H1 (cell line): Measurements from ENCODE around the gene DYSF. TPM values are rescaled to one million over a fixed set of nuclear protein-coding genes. Genes with fewer than 3 reads are reported as not detected.

Experiments
- CTCF ChIA-PET: fragments of 300-600 bp; sonication (Branson Sonifier 250); formaldehyde crosslinking; loops from one replicate; lab custom pipeline; 2021; ENCODE audit not compliant: partially characterized antibody; lab: Charles Lee
- POLR2A ChIA-PET: fragments of 300-600 bp; sonication (Branson Sonifier 250); formaldehyde crosslinking; loops from one replicate; lab custom pipeline; 2021; ENCODE audit warnings: inconsistent platforms; ENCODE audit not compliant: partially characterized antibody; lab: Charles Lee
- DNase-seq, 2 experiments: peaks; one replicate each; pipeline versions ENCODE4 v3.0.0 to v3.0.0-alpha.2; 2010 to 2022; ENCODE audit warnings: low spot score in 2 of 2, low read depth in 1 of 2, mixed read lengths in 1 of 2
- FAIRE-seq: peaks from 2 replicates; lab custom pipeline; 2011; peaks lifted over from hg19 to GRCh38; lab: Jason Lieb, UNC
- H2AFZ ChIP-seq: 2 replicates; pipeline ENCODE4 v1.8.1; 2012; ENCODE audit warnings: low read length, inconsistent platforms
- H2AK5ac ChIP-seq: 2 replicates; pipeline ENCODE4 v1.6.1; 2013; ENCODE audit warnings: low read depth, low read length
- H2BK120ac ChIP-seq: replicated peaks from 2 replicates; pipeline ENCODE3; 2013; ENCODE audit warnings: low read depth, low read length, inconsistent platforms
- H2BK12ac ChIP-seq: 2 replicates; pipeline ENCODE4 v1.6.1; 2013; ENCODE audit warnings: low read depth, low read length
- H2BK15ac ChIP-seq: 2 replicates; pipeline ENCODE4 v1.6.1; 2013; ENCODE audit warnings: low read length
- H2BK20ac ChIP-seq: 2 replicates; pipeline ENCODE4 v1.6.1; 2013; ENCODE audit warnings: low read length
- H2BK5ac ChIP-seq: 2 replicates; pipeline ENCODE4 v1.6.1; 2013; ENCODE audit warnings: low read depth, low read length
- H3K14ac ChIP-seq: 2 replicates; pipeline ENCODE4 v1.6.1; 2013; ENCODE audit warnings: inconsistent platforms; ENCODE audit not compliant: insufficient read length
- H3K18ac ChIP-seq: 2 replicates; pipeline ENCODE4 v1.6.1; 2013; ENCODE audit warnings: low read length; ENCODE audit errors: extremely low read depth
- H3K23ac ChIP-seq: 2 replicates; pipeline ENCODE4 v1.6.1; 2013; ENCODE audit warnings: inconsistent platforms; ENCODE audit not compliant: insufficient read length
- H3K23me2 ChIP-seq: 2 replicates; pipeline ENCODE4 v1.6.1; 2013; ENCODE audit warnings: low read depth, low read length
- H3K27ac ChIP-seq: 2 replicates; pipeline ENCODE4 v1.6.1; 2011; ENCODE audit warnings: low read depth, low read length, inconsistent platforms
- H3K27me3 ChIP-seq, 4 experiments: replicated peaks in 1 of 4; 1 replicate in 1 of 4; 2 replicates in 3 of 4; pipeline versions ENCODE4 v1.6.1 to v1.8.1; 2011 to 2013; ENCODE audit warnings: low read length in 3 of 4, mild to moderate bottlenecking in 3 of 4, inconsistent platforms in 2 of 4, mixed read lengths in 2 of 4, moderate library complexity in 1 of 4; ENCODE audit not compliant: control insufficient read depth in 3 of 4, insufficient read depth in 3 of 4; ENCODE audit errors: extremely low read depth in 1 of 4
- H3K36me3 ChIP-seq, 4 experiments: 2 replicates each; pipeline versions ENCODE4 v1.6.1 to v1.8.1; 2011 to 2013; ENCODE audit warnings: mild to moderate bottlenecking in 4 of 4, low read length in 3 of 4, moderate library complexity in 2 of 4, control low read depth in 1 of 4, inconsistent platforms in 1 of 4; ENCODE audit not compliant: insufficient read depth in 4 of 4, control insufficient read depth in 2 of 4
- H3K4ac ChIP-seq: replicated peaks from 2 replicates; pipeline ENCODE3; 2013; ENCODE audit warnings: low read length, low read depth, mixed read lengths, inconsistent platforms; ENCODE audit not compliant: insufficient read length
- H3K4me1 ChIP-seq, 4 experiments: replicated peaks in 1 of 4; 1 replicate in 1 of 4; 2 replicates in 3 of 4; pipeline versions ENCODE4 v1.6.1 to v1.8.1; 2011 to 2013; ENCODE audit warnings: low read length in 3 of 4, inconsistent platforms in 2 of 4, mixed read lengths in 1 of 4; ENCODE audit not compliant: insufficient read depth in 4 of 4, control insufficient read depth in 3 of 4
- H3K4me2 ChIP-seq, 2 experiments: 2 replicates each; pipeline versions ENCODE4 v1.6.1 to v1.8.1; 2011 to 2013; ENCODE audit warnings: low read depth in 2 of 2, low read length in 2 of 2, control low read depth in 1 of 2, inconsistent platforms in 1 of 2, mild to moderate bottlenecking in 1 of 2; ENCODE audit not compliant: insufficient read depth in 1 of 2
- H3K4me3 ChIP-seq, 4 experiments: fragments of 200-600, 300-600 bp in 1 of 4; sonication (generic), shearing (Covaris generic), sonication (Bioruptor Twin) in 1 of 4; 2 replicates each; pipeline versions ENCODE4 v1.5.1 to v1.8.1; 2011 to 2016; ENCODE audit warnings: low read length in 4 of 4, low read depth in 3 of 4, control low read depth in 2 of 4, inconsistent platforms in 2 of 4, mild to moderate bottlenecking in 2 of 4, mixed read lengths in 1 of 4, moderate library complexity in 1 of 4; ENCODE audit not compliant: insufficient read depth in 2 of 4; ENCODE audit errors: extremely low read depth in 1 of 4
- H3K56ac ChIP-seq: replicated peaks from 2 replicates; pipeline ENCODE3; 2013; ENCODE audit warnings: low read depth, mild to moderate bottlenecking, mixed read lengths, low read length, inconsistent platforms; ENCODE audit not compliant: insufficient read length
- H3K79me1 ChIP-seq: 2 replicates; pipeline ENCODE4 v1.6.1; 2013; ENCODE audit warnings: low read depth, low read length, control low read depth
- H3K79me2 ChIP-seq, 2 experiments: 2 replicates each; pipeline versions ENCODE4 v1.6.1 to v1.8.1; 2012 to 2013; ENCODE audit warnings: low read length in 2 of 2, mild to moderate bottlenecking in 2 of 2, inconsistent platforms in 1 of 2; ENCODE audit not compliant: insufficient read depth in 2 of 2, control insufficient read depth in 1 of 2
- H3K9ac ChIP-seq, 4 experiments: replicated peaks in 1 of 4; 1 replicate in 1 of 4; 2 replicates in 3 of 4; pipeline versions ENCODE4 v1.6.1 to v1.8.1; 2011 to 2013; ENCODE audit warnings: low read depth in 3 of 4, low read length in 3 of 4, control low read depth in 2 of 4, mild to moderate bottlenecking in 2 of 4, moderate library complexity in 2 of 4, inconsistent platforms in 1 of 4; ENCODE audit errors: extremely low read depth in 1 of 4
- H3K9me3 ChIP-seq, 2 experiments: 2 replicates each; pipeline versions ENCODE4 v1.6.1 to v1.8.1; 2012 to 2013; ENCODE audit warnings: mild to moderate bottlenecking in 2 of 2, moderate library complexity in 2 of 2, control low read depth in 1 of 2, inconsistent platforms in 1 of 2, low read depth in 1 of 2, low read length in 1 of 2, mixed read lengths in 1 of 2; ENCODE audit not compliant: insufficient read depth in 2 of 2
- H4K20me1 ChIP-seq, 2 experiments: replicated peaks in 1 of 2; 2 replicates each; pipeline versions ENCODE3 to v1.8.1; 2011 to 2013; ENCODE audit warnings: inconsistent platforms in 2 of 2, low read length in 2 of 2, mild to moderate bottlenecking in 1 of 2; ENCODE audit not compliant: insufficient read depth in 2 of 2, control insufficient read depth in 1 of 2
- H4K5ac ChIP-seq: 2 replicates; pipeline ENCODE4 v1.6.1; 2013; ENCODE audit warnings: low read length, low read depth, mixed read lengths, inconsistent platforms; ENCODE audit not compliant: insufficient read length
- H4K8ac ChIP-seq: 2 replicates; pipeline ENCODE4 v1.8.0; 2013; ENCODE audit warnings: mild to moderate bottlenecking, moderate library complexity, low read length, inconsistent platforms; ENCODE audit not compliant: insufficient read depth; ENCODE audit errors: extremely low read depth
- H4K91ac ChIP-seq: replicated peaks from 2 replicates; pipeline ENCODE3; 2013; ENCODE audit warnings: low read length, mixed read lengths, inconsistent platforms; ENCODE audit not compliant: insufficient read length
- EGR1 ChIP-seq: IDR thresholded peaks from 2 replicates; pipeline ENCODE4 v1.6.1; 2011; ENCODE audit warnings: low read depth, low read length, borderline replicate concordance
- WGBS, 2 experiments: shearing (Covaris generic) in 1 of 2; methylation state at CpG; one replicate each; pipeline versions ENCODE4 v1.1.6 to v1.1.7; 2013 to 2015; ENCODE audit warnings: low lambda C conversion rate in 2 of 2, mixed read lengths in 2 of 2, inconsistent platforms in 1 of 2, low coverage in 1 of 2, missing lambda C conversion rate in 1 of 2; ENCODE audit not compliant: insufficient replicate concordance in 2 of 2, insufficient coverage in 1 of 2, insufficient read length in 1 of 2; ENCODE audit errors: extremely low coverage in 1 of 2, missing lambda C conversion rate in 1 of 2; 5-methylcytosine and 5-hydroxymethylcytosine counted together
- polyA plus RNA-seq, 7 experiments: library from polyadenylated mRNA; depleted of rRNA in 3 of 7; stranded (reverse) in 5 of 7; unstranded in 2 of 7; fragments of >200 nt in 5 of 7; fragments of 200-250 nt in 2 of 7; gene quantifications; 1 replicate in 5 of 7; 2 replicates in 1 of 7; 4 replicates in 1 of 7; pipeline versions ENCODE4 v1.2.1 to v1.2.3, GENCODE V29; 2011 to 2013; ENCODE audit warnings: missing spikeins in 2 of 7, mixed read lengths in 2 of 7
- total RNA-seq: library from RNA; stranded (reverse); fragmentation: NEBNext Ultra II Directional; extraction: Animal tissue kit (Norgen Biotek cat#: 25700); gene quantifications from 2 replicates; pipeline ENCODE4 v1.2.1, GENCODE V29; 2021

DYSF gene
- total and polyA plus RNA-seq, 2 of the 8 experiments (the other 6 are each of a cell fraction or from before 2014, with no cell fraction given), result 5.8 to 7.1 TPM

DNA sequence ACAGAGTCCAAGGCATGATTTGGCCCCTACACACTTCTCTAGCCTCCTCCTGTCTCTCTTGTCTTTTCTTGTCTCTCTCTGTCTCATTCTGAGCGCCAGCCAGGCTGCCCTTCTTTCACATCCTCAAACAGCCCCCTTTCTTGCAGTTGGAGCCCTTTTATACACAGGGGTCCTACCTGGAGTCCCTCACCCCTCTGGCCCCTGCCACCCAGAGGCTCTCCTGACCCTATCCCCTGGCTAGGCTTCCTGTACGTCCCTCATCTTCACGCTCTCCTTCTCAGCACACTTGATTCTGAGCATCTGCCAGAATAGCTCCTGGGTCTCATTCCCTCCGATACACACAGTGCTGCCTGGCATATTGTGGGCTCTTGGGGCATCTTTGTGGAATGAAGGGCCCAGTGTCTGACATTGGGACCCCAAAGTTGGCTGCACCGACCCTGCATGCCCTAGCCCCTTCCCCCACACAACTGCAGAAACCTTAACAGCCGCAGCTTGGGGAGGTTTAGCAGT, 261.9 kb downstream of the DYSF start:
- WGBS, 2 experiments, result 93% methylated on average over 6 of the region's 6 CpGs; no CpG with 5 or more reads in 1 of the 2 experiments
- H3K4me3 ChIP-seq, result no peak overlapping the region
- CTCF ChIA-PET, result interaction anchor here (1.0 kb wide), 1 partner anchor 9 kb away, joined by 3 read pairs; no protein-coding TSS in a partner anchor

More for the DNA sequence above, 261.9 kb downstream of the DYSF start:
- Histone ChIP-seq H2BK5ac (no peak overlapping the region), H3K27ac (no peak overlapping the region), H2BK15ac (no peak overlapping the region), H2AFZ (no peak overlapping the region), H4K20me1 (no peaks in the 10 kb centered on the region), H3K23ac (no peak overlapping the region), H2BK120ac (no peak overlapping the region), H3K18ac (no peak overlapping the region), H3K27me3 (no peaks in the 10 kb centered on the region), H3K9me3 (no peaks in the 10 kb centered on the region), H2AK5ac (no peak overlapping the region), H3K36me3 (no peaks in the 10 kb centered on the region), H4K91ac (no peak overlapping the region), H3K4ac (no peak overlapping the region), H4K8ac (no peak overlapping the region), H3K4me1 (no peaks in the 10 kb centered on the region), H3K4me2 (no peak overlapping the region), H3K79me1 (no peaks in the 10 kb centered on the region), H2BK20ac (no peak overlapping the region), H3K14ac (no peak overlapping the region), H2BK12ac (no peak overlapping the region), H3K56ac (no peak overlapping the region), H4K5ac (no peak overlapping the region), H3K23me2 (no peaks in the 10 kb centered on the region), H3K9ac (no peak overlapping the region), H3K79me2 (no peaks in the 10 kb centered on the region)
- POLR2A ChIA-PET, result no interaction called here
- DNase-seq (no peak), FAIRE-seq (no peak)
- TF ChIP-seq EGR1, result no peak
